Mucosa of rectum (tissue), 2 donors: ENCODE results near the gene PRR15L.

Experiments used
- H3K27ac ChIP-seq, 2 donors: one replicate each; pipeline ENCODE4 v1.7.0; 2013; ENCODE audit warnings: inconsistent platforms in 2 of 2, low read depth in 2 of 2, low read length in 2 of 2
- H3K27me3 ChIP-seq, 2 donors: one replicate each; pipeline ENCODE4 v1.7.0; 2013; ENCODE audit warnings: low read length in 2 of 2; ENCODE audit not compliant: control insufficient read depth in 2 of 2, insufficient read depth in 2 of 2
- H3K36me3 ChIP-seq, 2 donors: one replicate each; pipeline ENCODE4 v1.7.0; 2013; ENCODE audit warnings: low read length in 2 of 2; ENCODE audit not compliant: control insufficient read depth in 2 of 2, insufficient read depth in 2 of 2
- H3K4me1 ChIP-seq, 2 donors: one replicate each; pipeline ENCODE4 v1.7.0; 2013; ENCODE audit warnings: low read length in 2 of 2, mild to moderate bottlenecking in 1 of 2; ENCODE audit not compliant: control insufficient read depth in 2 of 2, insufficient read depth in 2 of 2
- H3K4me3 ChIP-seq, 2 donors: one replicate each; pipeline ENCODE4 v1.7.0; 2013; ENCODE audit warnings: low read length in 2 of 2
- H3K9ac ChIP-seq, 2 donors: one replicate each; pipeline ENCODE4 v1.7.0; 2013; ENCODE audit warnings: low read length in 2 of 2, low read depth in 1 of 2, mild to moderate bottlenecking in 1 of 2
- H3K9me3 ChIP-seq, 2 donors: one replicate each; pipeline ENCODE4 v1.7.0; 2013; ENCODE audit warnings: low read length in 2 of 2; ENCODE audit not compliant: control insufficient read depth in 2 of 2
- donor health status: healthy.
- donor health status: Normal muscosa, but diverticular disease.

PRR15L gene

GRCh38 chr17:47998044-47998443 is 40.4 kb upstream of the PRR15L start:
- H3K27me3 ChIP-seq, result no peaks in the 10 kb centered on the region
- H3K27ac ChIP-seq, result no peak overlapping the region
- no peak overlapping the region for H3K4me3 ChIP-seq

GRCh38 chr17:47997586-47997985 is 39.9 kb upstream of the PRR15L start:
- no peak overlapping the region for H3K27ac ChIP-seq

More at GRCh38 chr17:47998044-47998443, 40.4 kb upstream of the PRR15L start:
- no peaks in the 10 kb centered on the region for H3K9me3 ChIP-seq
- no peak overlapping the region for H3K9ac ChIP-seq
- H3K4me1 ChIP-seq, result peaks cover 0 to 8% of the 10 kb centered on the region in 2 donors
- no peaks in the 10 kb centered on the region for H3K36me3 ChIP-seq

DNA sequence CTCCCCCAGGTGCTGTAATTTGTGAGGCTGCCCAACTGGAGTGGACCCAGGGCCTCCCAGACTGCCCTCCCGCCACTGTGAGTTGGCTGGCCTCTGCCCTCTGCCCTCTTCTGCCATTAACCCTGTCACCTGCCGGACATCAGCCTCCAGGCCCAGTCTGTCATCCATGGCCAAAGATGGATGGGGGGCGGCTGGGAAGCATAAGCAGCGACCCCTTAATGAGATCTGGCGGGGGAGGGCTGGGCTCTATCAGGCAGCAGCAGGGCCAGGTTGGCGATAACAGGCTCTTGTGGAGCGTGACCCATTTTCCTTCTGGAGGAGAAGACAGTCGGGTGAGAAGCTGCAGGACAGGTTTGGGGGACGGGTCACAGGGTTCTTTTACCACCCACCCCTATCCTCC is 38.5 kb upstream of the PRR15L start:
- Histone ChIP-seq H3K4me1 (no peaks in the 10 kb centered on the region), H3K36me3 (no peaks in the 10 kb centered on the region), H3K9me3 (no peaks in the 10 kb centered on the region), H3K27ac (no peak overlapping the region), H3K4me3 (no peak overlapping the region), H3K27me3 (no peaks in the 10 kb centered on the region), H3K9ac (no peak overlapping the region)

More at GRCh38 chr17:47997586-47997985, 39.9 kb upstream of the PRR15L start:
- Histone ChIP-seq H3K9ac (no peak overlapping the region), H3K4me3 (no peak overlapping the region), H3K27me3 (no peaks in the 10 kb centered on the region), H3K36me3 (no peaks in the 10 kb centered on the region), H3K4me1 (peaks cover 0 to 5% of the 10 kb centered on the region in 2 donors), H3K9me3 (no peaks in the 10 kb centered on the region)

DNA sequence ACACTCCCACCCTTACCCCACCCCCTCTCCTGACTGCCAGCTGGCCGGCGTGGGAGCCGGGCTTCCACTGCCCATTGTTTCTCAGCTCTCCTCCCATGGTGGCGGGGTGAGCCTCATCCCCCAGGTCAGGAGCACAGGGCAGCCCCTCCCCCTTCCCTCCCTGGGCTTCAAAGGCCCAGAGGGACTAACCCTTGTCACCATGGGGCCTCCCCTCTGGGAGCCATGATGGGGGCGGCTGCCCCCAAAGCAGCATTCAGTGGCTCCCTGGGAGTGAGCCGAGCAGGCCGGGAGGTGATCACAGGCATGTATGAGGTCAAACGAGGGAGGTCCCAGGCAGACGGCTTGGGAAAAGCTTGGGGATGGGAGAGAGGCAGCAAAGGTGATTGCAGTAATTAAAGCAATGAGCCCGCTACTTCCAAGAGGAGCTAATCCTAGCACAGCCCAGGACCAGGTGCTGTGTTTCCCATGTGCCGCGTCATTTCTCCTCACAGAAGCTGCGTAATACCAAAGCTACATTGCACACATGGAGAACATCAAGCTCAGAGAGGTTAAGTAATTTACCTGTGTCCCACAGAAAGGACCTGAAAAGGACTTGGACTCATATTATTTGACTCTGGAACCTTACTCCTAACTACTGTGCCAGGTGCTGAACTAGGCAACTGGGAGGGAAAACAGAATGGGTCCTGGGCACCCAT is 37.7 kb upstream of the PRR15L start:
- no peak overlapping the region for H3K4me3 ChIP-seq
- no peak overlapping the region for H3K27ac ChIP-seq
- no peak overlapping the region for H3K9ac ChIP-seq
- no peaks in the 10 kb centered on the region for H3K9me3 ChIP-seq
- H3K4me1 ChIP-seq, result no peaks in the 10 kb centered on the region
- no peaks in the 10 kb centered on the region for H3K27me3 ChIP-seq
- H3K36me3 ChIP-seq, result no peaks in the 10 kb centered on the region

GRCh38 chr17:47994724-47995123 is 37.0 kb upstream of the PRR15L start:
- Histone ChIP-seq H3K9me3 (no peaks in the 10 kb centered on the region), H3K36me3 (no peaks in the 10 kb centered on the region), H3K4me1 (no peaks in the 10 kb centered on the region), H3K27me3 (no peaks in the 10 kb centered on the region), H3K27ac (no peak overlapping the region), H3K9ac (no peak overlapping the region), H3K4me3 (no peak overlapping the region)

GRCh38 chr17:47993964-47994363 is 36.3 kb upstream of the PRR15L start:
- H3K4me1 ChIP-seq, result no peaks in the 10 kb centered on the region
- H3K9me3 ChIP-seq, result no peaks in the 10 kb centered on the region
- no peak overlapping the region for H3K27ac ChIP-seq
- no peak overlapping the region for H3K9ac ChIP-seq
- H3K27me3 ChIP-seq, result no peaks in the 10 kb centered on the region
- no peaks in the 10 kb centered on the region for H3K36me3 ChIP-seq
- H3K4me3 ChIP-seq, result no peak overlapping the region

DNA sequence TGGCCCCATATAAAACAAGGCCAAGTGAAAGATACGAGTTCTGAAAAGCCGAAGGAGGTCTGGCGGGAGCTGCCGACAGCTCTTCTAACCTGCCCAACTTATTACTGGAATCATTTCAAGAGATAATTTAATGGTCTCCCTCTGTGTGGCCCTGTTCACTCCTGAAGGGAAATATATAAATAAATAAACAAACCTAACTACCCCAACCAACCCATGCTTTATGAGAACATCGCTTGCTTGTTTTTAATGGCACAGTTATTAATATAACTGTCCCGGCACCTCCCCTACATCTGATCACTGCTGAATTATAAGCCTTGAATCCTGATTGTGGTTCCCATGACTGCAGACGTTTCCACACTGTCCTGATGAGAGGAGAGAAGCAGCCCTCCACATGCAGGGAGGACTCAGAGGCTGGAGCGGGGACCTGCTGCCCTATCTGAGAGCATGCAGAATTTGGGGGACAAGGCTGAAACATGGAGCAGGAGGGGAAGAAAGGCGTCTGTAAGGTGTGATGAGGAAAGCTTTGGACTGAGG is 35.4 kb upstream of the PRR15L start:
- Histone ChIP-seq H3K27ac (no peak overlapping the region), H3K9me3 (no peaks in the 10 kb centered on the region), H3K4me1 (no peaks in the 10 kb centered on the region), H3K36me3 (no peaks in the 10 kb centered on the region), H3K27me3 (no peaks in the 10 kb centered on the region), H3K9ac (no peak overlapping the region), H3K4me3 (no peak overlapping the region)

GRCh38 chr17:47992216-47992615 is 34.5 kb upstream of the PRR15L start:
- Histone ChIP-seq H3K4me1 (peaks cover 0 to 3% of the 10 kb centered on the region in 2 donors), H3K27ac (no peak overlapping the region), H3K9ac (no peak overlapping the region), H3K9me3 (no peaks in the 10 kb centered on the region), H3K27me3 (no peaks in the 10 kb centered on the region), H3K4me3 (no peak overlapping the region), H3K36me3 (no peaks in the 10 kb centered on the region)

DNA sequence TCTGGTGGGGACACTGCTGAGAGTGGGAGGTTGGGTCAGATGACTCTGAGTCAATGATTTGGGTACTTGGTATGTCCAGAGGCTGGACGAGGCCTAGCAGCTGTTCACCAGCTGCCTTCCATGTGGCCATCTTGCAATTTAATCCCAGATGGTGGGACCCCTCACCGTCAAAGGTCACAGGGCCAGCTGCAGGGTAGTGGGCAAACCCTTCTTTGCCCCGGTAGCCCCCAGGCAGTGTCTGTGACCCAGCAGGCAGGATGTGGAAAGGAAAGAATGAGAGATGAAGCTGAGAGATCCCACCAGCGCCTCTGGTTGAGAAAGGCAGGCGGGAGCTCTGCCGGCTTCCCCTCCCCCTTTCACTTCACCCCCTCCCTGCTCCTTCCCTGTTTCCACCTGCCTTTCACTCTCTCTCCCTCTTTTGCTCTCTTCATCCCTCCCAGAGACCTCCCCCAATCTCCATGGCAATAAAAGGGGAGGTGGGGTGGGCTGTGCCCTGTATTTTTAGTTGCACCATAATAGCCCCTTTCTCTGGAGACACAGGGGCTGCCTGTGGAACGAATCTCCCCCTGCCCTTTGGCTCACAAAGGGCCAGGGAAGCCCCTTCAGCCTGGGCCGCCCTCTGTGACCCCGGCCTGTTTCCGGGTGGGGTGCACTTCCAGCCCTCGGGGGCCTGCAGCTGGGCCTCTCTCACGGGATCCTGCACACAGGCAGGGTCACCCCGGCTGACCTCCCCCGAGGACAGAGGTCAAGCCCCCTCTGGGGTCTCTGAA is 33.5 kb upstream of the PRR15L start:
- Histone ChIP-seq H3K36me3 (no peaks in the 10 kb centered on the region), H3K27me3 (no peaks in the 10 kb centered on the region), H3K27ac (no peak overlapping the region), H3K9me3 (no peaks in the 10 kb centered on the region), H3K9ac (no peak overlapping the region), H3K4me3 (no peak overlapping the region), H3K4me1 (peaks cover 0 to 5% of the 10 kb centered on the region in 2 donors)

GRCh38 chr17:47989700-47990099 is 32.0 kb upstream of the PRR15L start:
- Histone ChIP-seq H3K9me3 (no peaks in the 10 kb centered on the region), H3K4me3 (no peak overlapping the region), H3K27ac (no peak overlapping the region), H3K4me1 (peaks cover 0 to 5% of the 10 kb centered on the region in 2 donors), H3K9ac (no peak overlapping the region), H3K36me3 (no peaks in the 10 kb centered on the region), H3K27me3 (no peaks in the 10 kb centered on the region)
